Body of pancreas (tissue), 4 donors: ENCODE measurements around the gene TRIM47. TPM values are rescaled to one million over a fixed set of nuclear protein-coding genes. Genes with fewer than 3 reads are reported as not detected.
A peak's percentile ranks its signal among the peaks of the same experiment; 100 is the strongest.

Experiments
- ATAC-seq: fragments of 150-250 bp; one replicate; pipeline ENCODE4 v1.9.1; 2016
- DNase-seq, 4 donors: peaks; one replicate each; pipeline ENCODE4 v3.0.0-alpha.2; 2019
- H3K27ac ChIP-seq, 4 donors: fragments of 200-600 bp; sonication (generic); 1 replicate in 3 of 4; 2 replicates in 1 of 4; pipeline versions ENCODE4 v1.5.1 to v1.6.1; 2016 to 2019; ENCODE audit warnings: mild to moderate bottlenecking in 1 of 4, mixed read lengths in 1 of 4, moderate library complexity in 1 of 4
- H3K27me3 ChIP-seq, 2 donors: fragments of 200-600 bp; sonication (generic); one replicate each; pipeline ENCODE4 v1.6.0; 2016; ENCODE audit warnings: mild to moderate bottlenecking in 1 of 2
- H3K36me3 ChIP-seq, 2 donors: fragments of 200-600 bp; sonication (generic); replicated peaks in 1 of 2; 2 replicates each; pipeline ENCODE4 v1.5.1; 2016; ENCODE audit warnings: low read depth in 2 of 2; ENCODE audit not compliant: insufficient read depth in 1 of 2
- H3K4me1 ChIP-seq: fragments of 200-600 bp; sonication (generic); one replicate; pipeline ENCODE4 v1.6.0; 2016
- H3K4me3 ChIP-seq, 2 donors: fragments of 200-600 bp; sonication (generic); 1 replicate in 1 of 2; 2 replicates in 1 of 2; pipeline ENCODE4 v1.5.1; 2016 to 2019
- H3K9me3 ChIP-seq, 3 donors: fragments of 200-600 bp; sonication (generic); 1 replicate in 2 of 3; 2 replicates in 1 of 3; pipeline ENCODE4 v1.5.1; 2016
- POLR2A ChIP-seq, 3 donors: fragments of 450-650 bp; IDR thresholded peaks; one replicate each; pipeline ENCODE4 v1.6.1; 2016; ENCODE audit warnings: antibody characterized with exemption in 3 of 3, mild to moderate bottlenecking in 2 of 3
- WGBS, 2 donors: methylation state at CpG; one replicate each; pipeline ENCODE4 v1.1.5; 2017; 5-methylcytosine and 5-hydroxymethylcytosine counted together
- intact Hi-C: fragments of 100-400 bp; cut with DNase I; formaldehyde crosslinking; loops from one replicate; pipeline ENCODE4 v1.15.1; 2023
- total RNA-seq, 2 donors: library from RNA; depleted of rRNA; stranded (reverse); fragments of >200 nt; gene quantifications; one replicate each; pipeline ENCODE4 v1.1.0, GENCODE V29; 2016
- TF ChIP-seq, protein P1 (sequence below), 7 experiments: fragments of 450-650 bp in 4 of 7; fragments of 200-600 bp in 3 of 7; sonication (generic) in 3 of 7; IDR thresholded peaks; one replicate each; pipeline ENCODE4 v1.5.1; 2016 to 2019; ENCODE audit warnings: antibody characterized with exemption in 7 of 7

The TRIM47 gene
- total RNA-seq, 2 donors from 2014 or later = 39.6 to 41.8 TPM

DNA sequence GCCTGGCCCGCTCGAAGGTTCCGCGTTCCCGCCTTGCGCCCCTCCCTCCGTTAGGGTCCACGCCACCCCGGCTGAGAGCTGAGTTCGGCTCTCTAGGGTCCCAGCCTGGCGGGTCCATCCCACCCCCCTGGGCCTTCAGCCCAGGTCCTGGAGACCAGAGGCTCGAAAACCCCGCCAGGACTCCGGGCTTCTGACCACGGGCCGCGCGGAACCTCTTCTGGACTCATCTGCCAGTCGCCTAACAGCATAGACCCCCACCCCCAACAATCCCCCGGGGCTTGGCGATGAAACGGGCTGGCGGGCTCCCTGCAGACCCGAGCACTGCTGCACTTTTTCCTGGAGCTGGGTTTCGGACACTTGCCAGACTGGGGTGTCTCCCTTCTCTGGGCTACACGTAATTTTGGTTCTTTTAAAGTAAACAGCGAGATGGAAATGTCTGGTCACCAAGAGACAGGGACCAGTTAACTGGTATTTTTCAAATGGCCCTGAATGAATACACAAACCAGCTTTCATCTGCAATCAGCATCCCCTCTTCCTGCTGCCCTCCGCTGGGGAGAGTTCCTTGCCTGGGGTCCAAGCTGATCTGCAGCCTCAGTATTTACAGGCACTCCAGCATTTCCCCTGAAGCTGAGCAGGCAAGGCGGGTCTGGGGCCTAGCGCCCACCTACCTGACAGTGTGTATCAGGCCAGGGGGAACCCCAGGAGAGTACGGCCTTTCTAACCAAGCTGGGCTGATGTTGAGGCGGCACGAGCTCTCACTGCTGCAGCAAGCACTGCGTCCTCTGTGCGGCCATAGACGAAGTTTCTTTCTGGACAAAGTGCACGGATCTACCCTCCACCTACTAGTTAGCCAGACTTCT, 19.0 kb upstream of the TRIM47 start:
- no peaks in the 10 kb centered on the region for H3K9me3 ChIP-seq
- WGBS, 2 donors = 54 to 68% methylated on average over 29 to 37 of the region's 37 CpGs
- H3K36me3 ChIP-seq = peaks cover 8 to 18% of the 10 kb centered on the region in 2 donors
- H3K4me1 ChIP-seq = peaks cover 29% of the 10 kb centered on the region
- DNase-seq (no peak), ATAC-seq (no peak)
- no peaks in the 10 kb centered on the region for H3K27me3 ChIP-seq
- TF ChIP-seq, protein P1, sequence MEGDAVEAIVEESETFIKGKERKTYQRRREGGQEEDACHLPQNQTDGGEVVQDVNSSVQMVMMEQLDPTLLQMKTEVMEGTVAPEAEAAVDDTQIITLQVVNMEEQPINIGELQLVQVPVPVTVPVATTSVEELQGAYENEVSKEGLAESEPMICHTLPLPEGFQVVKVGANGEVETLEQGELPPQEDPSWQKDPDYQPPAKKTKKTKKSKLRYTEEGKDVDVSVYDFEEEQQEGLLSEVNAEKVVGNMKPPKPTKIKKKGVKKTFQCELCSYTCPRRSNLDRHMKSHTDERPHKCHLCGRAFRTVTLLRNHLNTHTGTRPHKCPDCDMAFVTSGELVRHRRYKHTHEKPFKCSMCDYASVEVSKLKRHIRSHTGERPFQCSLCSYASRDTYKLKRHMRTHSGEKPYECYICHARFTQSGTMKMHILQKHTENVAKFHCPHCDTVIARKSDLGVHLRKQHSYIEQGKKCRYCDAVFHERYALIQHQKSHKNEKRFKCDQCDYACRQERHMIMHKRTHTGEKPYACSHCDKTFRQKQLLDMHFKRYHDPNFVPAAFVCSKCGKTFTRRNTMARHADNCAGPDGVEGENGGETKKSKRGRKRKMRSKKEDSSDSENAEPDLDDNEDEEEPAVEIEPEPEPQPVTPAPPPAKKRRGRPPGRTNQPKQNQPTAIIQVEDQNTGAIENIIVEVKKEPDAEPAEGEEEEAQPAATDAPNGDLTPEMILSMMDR (IDR thresholded peaks at IDR 0.05) = no peak
- TF ChIP-seq POLR2A (IDR thresholded peaks at IDR 0.05) = no peak
- peak overlapping the region in 1 of 2 donors; percentile 43 for H3K4me3 ChIP-seq
- intact Hi-C loops = no loop called here
- H3K27ac ChIP-seq = peak overlapping the region; percentile 80 to 97 (median 96)

GRCh38 chr17:75896415-75897159, 18.2 kb upstream of the TRIM47 start, which contains the start of gene TRIM65:
TRIM65 (minus strand) TSS chr17:75896951; CDS start chr17:75896937, 14 bp downstream.
- Histone ChIP-seq H3K27ac (peak within 1 kb of the TSS; percentile 80 to 97 (median 96)), H3K9me3 (no peaks in the 10 kb centered on the region), H3K4me3 (peak within 1 kb of the TSS; percentile 43 to 54), H3K4me1 (peaks cover 29% of the 10 kb centered on the region), H3K27me3 (no peaks in the 10 kb centered on the region), H3K36me3 (peaks cover 8 to 15% of the 10 kb centered on the region in 2 donors)
- DNase-seq (peak; percentile 81 to 89 (median 84)), ATAC-seq (peak; percentile 86)
- peak; percentile 82 to 87 (median 85) for TF ChIP-seq POLR2A (IDR thresholded peaks at IDR 0.05)
- TF ChIP-seq, protein P1 (IDR thresholded peaks at IDR 0.05) = peak in 3 of 7 experiments; percentile 36 to 52 (median 43)
- WGBS, 2 donors = 1% methylated on average over 58 of the region's 102 CpGs; no CpG with 5 or more reads in 1 of the 2 donors
- intact Hi-C loops = no loop called here

DNA sequence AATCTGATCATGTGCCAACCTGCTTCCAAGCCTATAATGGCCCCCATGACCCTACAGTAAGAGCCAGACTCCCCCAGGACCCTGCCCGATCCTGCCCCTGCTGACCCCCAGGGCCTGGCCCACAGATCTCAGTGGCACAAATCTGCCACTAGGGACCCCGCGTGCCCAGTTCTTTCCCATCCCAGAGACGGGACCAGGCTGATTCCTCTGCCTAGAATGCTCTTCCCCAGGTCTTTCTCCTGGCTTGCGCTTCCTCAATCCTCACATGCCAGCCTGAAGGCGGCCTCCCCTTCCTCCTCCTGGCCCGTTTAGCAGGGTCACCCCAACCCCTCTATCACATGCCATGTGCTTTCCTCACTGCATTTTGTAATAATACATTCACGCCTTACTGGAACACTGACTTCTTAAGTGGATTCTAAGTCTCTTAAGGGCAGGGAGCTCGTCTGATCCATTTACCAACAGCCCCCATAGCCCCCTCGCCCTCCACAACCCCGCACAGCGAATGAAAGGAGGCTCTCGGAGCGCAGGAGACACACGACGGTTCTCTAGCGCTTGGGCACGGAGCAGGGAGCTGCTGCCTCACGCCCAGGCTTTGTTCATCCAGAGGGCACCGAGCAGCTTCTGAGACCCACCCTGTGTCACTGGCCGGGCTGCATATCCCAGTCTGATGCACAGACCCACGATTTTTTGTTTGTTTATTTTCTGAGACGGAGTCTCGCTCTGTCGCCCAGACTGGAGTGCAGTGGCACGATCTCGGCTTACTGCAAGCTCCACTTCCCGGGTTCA, 17.2 kb upstream of the TRIM47 start:
- no peaks in the 10 kb centered on the region for H3K27me3 ChIP-seq
- H3K36me3 ChIP-seq = peaks cover 8 to 9% of the 10 kb centered on the region in 2 donors
- ATAC-seq = no peak
- no peak for TF ChIP-seq POLR2A (IDR thresholded peaks at IDR 0.05)
- TF ChIP-seq, protein P1 (IDR thresholded peaks at IDR 0.05) = peak in 3 of 7 experiments; percentile 10 to 25 (median 13)
- H3K4me1 ChIP-seq = peaks cover 29% of the 10 kb centered on the region
- intact Hi-C loops = no loop called here
- H3K27ac ChIP-seq = peak overlapping the region; percentile 80 to 97 (median 96)
- H3K9me3 ChIP-seq = no peaks in the 10 kb centered on the region
- 39 to 52% methylated on average over 26 to 28 of the region's 28 CpGs for WGBS, 2 donors
- no peak for DNase-seq
- H3K4me3 ChIP-seq = peak overlapping the region; percentile 43 to 54

GRCh38 chr17:75894049-75894733, 15.8 kb upstream of the TRIM47 start:
- Histone ChIP-seq H3K36me3 (peaks cover 0 to 8% of the 10 kb centered on the region in 2 donors), H3K9me3 (no peaks in the 10 kb centered on the region), H3K27ac (peak overlapping the region in 1 of 4 donors; percentile 97), H3K4me3 (no peak overlapping the region), H3K4me1 (peaks cover 29% of the 10 kb centered on the region), H3K27me3 (no peaks in the 10 kb centered on the region)
- TF ChIP-seq POLR2A (IDR thresholded peaks at IDR 0.05) = no peak
- TF ChIP-seq, protein P1 (IDR thresholded peaks at IDR 0.05) = no peak
- intact Hi-C loops = no loop called here
- ATAC-seq = no peak
- WGBS, 2 donors = 69 to 82% methylated on average over 22 of the region's 22 CpGs
- no peak for DNase-seq
